Upper lobe of left lung (tissue), 6 donors: ENCODE measurements around the gene NDUFV3. TPM values are rescaled to one million over a fixed set of nuclear protein-coding genes. Genes with fewer than 3 reads are reported as not detected.

Experiments used
- ATAC-seq, 2 donors: fragments of 200-7000 bp; cut with Tn5 transposase; one replicate each; pipeline ENCODE4 v1.9.1; 2022; ENCODE audit warnings: mild to moderate bottlenecking in 2 of 2, moderate library complexity in 2 of 2; ENCODE audit not compliant: low FRiP score in 2 of 2
- DNase-seq, 2 donors: peaks; one replicate each; pipeline ENCODE4 v3.0.0-alpha.2; 2019 to 2020
- H3K27ac ChIP-seq, 4 donors: fragments of 200-600 bp; sonication (generic); one replicate each; pipeline ENCODE4 v1.5.1; 2016 to 2019
- H3K27me3 ChIP-seq, 4 donors: fragments of 200-600 bp; sonication (generic); one replicate each; pipeline ENCODE4 v1.5.1; 2017 to 2019
- H3K36me3 ChIP-seq, 4 donors: fragments of 200-600 bp; sonication (generic); one replicate each; pipeline ENCODE4 v1.5.1; 2016 to 2019
- H3K4me1 ChIP-seq, 4 donors: fragments of 200-600 bp; sonication (generic); one replicate each; pipeline ENCODE4 v1.5.1; 2018 to 2019
- H3K4me3 ChIP-seq, 4 donors: fragments of 200-600 bp; sonication (generic); one replicate each; pipeline ENCODE4 v1.5.1; 2017 to 2019; ENCODE audit warnings: mild to moderate bottlenecking in 2 of 4, moderate library complexity in 1 of 4
- H3K9me3 ChIP-seq, 4 donors: fragments of 200-600 bp; sonication (generic); one replicate each; pipeline ENCODE4 v1.5.1; 2018 to 2019
- CTCF ChIP-seq, 6 experiments: fragments of 450-650 bp in 4 of 6; fragments of 200-600 bp in 2 of 6; sonication (generic) in 2 of 6; IDR thresholded peaks; one replicate each; pipeline ENCODE4 v1.5.1; 2016 to 2019; ENCODE audit warnings: antibody characterized with exemption in 6 of 6
- EP300 ChIP-seq, 4 donors: sonication (generic); formaldehyde crosslinking; IDR thresholded peaks; one replicate each; pipeline ENCODE4 v1.5.1; 2017; ENCODE audit warnings: antibody characterized with exemption in 4 of 4, control low read depth in 2 of 4
- POLR2A ChIP-seq, 4 donors: fragments of 450-650 bp; IDR thresholded peaks; one replicate each; pipeline ENCODE4 v1.5.1; 2016 to 2017; ENCODE audit warnings: antibody characterized with exemption in 4 of 4, mild to moderate bottlenecking in 2 of 4
- POLR2AphosphoS5 ChIP-seq, 2 donors: sonication (generic); formaldehyde crosslinking; IDR thresholded peaks; one replicate each; pipeline ENCODE4 v1.5.1; 2017; ENCODE audit warnings: antibody characterized with exemption in 2 of 2
- WGBS, 2 donors: methylation state at CpG; one replicate each; pipeline ENCODE4 v1.1.5; 2017 to 2018; 5-methylcytosine and 5-hydroxymethylcytosine counted together
- total RNA-seq, 6 donors: library from RNA; depleted of rRNA in 4 of 6; stranded (reverse); fragments of >200 nt in 4 of 6; gene quantifications; one replicate each; pipeline versions ENCODE4 v1.1.0 to v1.2.1, GENCODE V29; 2016 to 2021
- donor health status: DM: no; HTN: no; CAD: no; lungs with moderate emphysema.
- donor health status: DM: no; HTN: yes; CAD: no; lungs with severe emphysema.

The NDUFV3 gene
- total RNA-seq, 6 donors from 2014 or later = 33.7 to 97.4 (median 44.9) TPM

- no peak overlapping the region for H3K27ac ChIP-seq
- ATAC-seq (no peak), DNase-seq (peak in 1 of 2 donors; percentile 49)
- H3K9me3 ChIP-seq = no peaks in the 10 kb centered on the region
- H3K27me3 ChIP-seq = no peaks in the 10 kb centered on the region
- 73 to 82% methylated on average over 12 to 13 of the region's 13 CpGs for WGBS, 2 donors
- peaks cover 8 to 64% (median 47%) of the 10 kb centered on the region in 4 donors for H3K36me3 ChIP-seq
- no peak overlapping the region for H3K4me3 ChIP-seq
- TF ChIP-seq CTCF (IDR thresholded peaks at IDR 0.05) (no peak), POLR2A (IDR thresholded peaks at IDR 0.05) (no peak), POLR2AphosphoS5 (IDR thresholded peaks at IDR 0.05) (no peak), EP300 (IDR thresholded peaks at IDR 0.05) (no peak)
- H3K4me1 ChIP-seq = peaks cover 4 to 32% (median 12%) of the 10 kb centered on the region in 4 donors
These were observed 29.6 kb upstream of the NDUFV3 start for GRCh38 chr21:42863504-42863870.

- Histone ChIP-seq H3K9me3 (no peaks in the 10 kb centered on the region), H3K4me3 (no peak overlapping the region), H3K27me3 (no peaks in the 10 kb centered on the region), H3K36me3 (peaks cover 8 to 64% (median 48%) of the 10 kb centered on the region in 4 donors), H3K4me1 (peaks cover 4 to 32% (median 12%) of the 10 kb centered on the region in 4 donors), H3K27ac (no peak overlapping the region)
- TF ChIP-seq POLR2A (IDR thresholded peaks at IDR 0.05) (no peak), EP300 (IDR thresholded peaks at IDR 0.05) (no peak), CTCF (IDR thresholded peaks at IDR 0.05) (no peak), POLR2AphosphoS5 (IDR thresholded peaks at IDR 0.05) (no peak)
- ATAC-seq (no peak), DNase-seq (peak in 1 of 2 donors; percentile 63)
- WGBS, 2 donors = 84 to 96% methylated on average over 8 to 14 of the region's 14 CpGs
These were observed 28.8 kb upstream of the NDUFV3 start for GRCh38 chr21:42864286-42864685.

- Histone ChIP-seq H3K27me3 (no peaks in the 10 kb centered on the region), H3K9me3 (no peaks in the 10 kb centered on the region), H3K27ac (peak overlapping the region in 2 of 4 donors; percentile 23 to 82), H3K4me1 (peaks cover 4 to 32% (median 12%) of the 10 kb centered on the region in 4 donors), H3K36me3 (peaks cover 8 to 64% (median 46%) of the 10 kb centered on the region in 4 donors), H3K4me3 (no peak overlapping the region)
- DNase-seq = peak in 1 of 2 donors; percentile 79
- WGBS, 2 donors = 72 to 79% methylated on average over 9 to 22 of the region's 26 CpGs
- ATAC-seq = peak in 1 of 2 donors; percentile 12
- TF ChIP-seq POLR2A (IDR thresholded peaks at IDR 0.05) = no peak
- TF ChIP-seq EP300 (IDR thresholded peaks at IDR 0.05) = no peak
- TF ChIP-seq POLR2AphosphoS5 (IDR thresholded peaks at IDR 0.05) = no peak
- no peak for TF ChIP-seq CTCF (IDR thresholded peaks at IDR 0.05)
These were observed 28.0 kb upstream of the NDUFV3 start for GRCh38 chr21:42864815-42865775.

- Histone ChIP-seq H3K27me3 (no peaks in the 10 kb centered on the region), H3K4me3 (no peak overlapping the region), H3K4me1 (peaks cover 4 to 32% (median 12%) of the 10 kb centered on the region in 4 donors), H3K9me3 (no peaks in the 10 kb centered on the region), H3K27ac (peak overlapping the region in 2 of 4 donors; percentile 23 to 82), H3K36me3 (peaks cover 8 to 64% (median 45%) of the 10 kb centered on the region in 4 donors)
- ATAC-seq (peak; percentile 39 to 86), DNase-seq (peak in 1 of 2 donors; percentile 95)
- TF ChIP-seq EP300 (IDR thresholded peaks at IDR 0.05) (peak in 1 of 4 donors; percentile 12), POLR2A (IDR thresholded peaks at IDR 0.05) (no peak)
- WGBS, 2 donors = 62 to 79% methylated on average over 7 to 8 of the region's 8 CpGs
These were observed 27.3 kb upstream of the NDUFV3 start for GRCh38 chr21:42865776-42866160.

- Histone ChIP-seq H3K36me3 (peaks cover 17 to 71% (median 51%) of the 10 kb centered on the region in 4 donors), H3K9me3 (no peaks in the 10 kb centered on the region), H3K4me3 (no peak overlapping the region), H3K27ac (no peak overlapping the region), H3K4me1 (peaks cover 0 to 16% (median 8%) of the 10 kb centered on the region in 4 donors), H3K27me3 (no peaks in the 10 kb centered on the region)
- DNase-seq = no peak
- ATAC-seq = peak in 1 of 2 donors; percentile 3
- 90 to 95% methylated on average over 10 of the region's 10 CpGs for WGBS, 2 donors
- TF ChIP-seq POLR2A (IDR thresholded peaks at IDR 0.05) (no peak), CTCF (IDR thresholded peaks at IDR 0.05) (no peak), EP300 (IDR thresholded peaks at IDR 0.05) (no peak), POLR2AphosphoS5 (IDR thresholded peaks at IDR 0.05) (no peak)
These were observed 24.9 kb upstream of the NDUFV3 start for GRCh38 chr21:42868196-42868595.
